Upper lobe of left lung (tissue), 4 donors: ENCODE data around the gene NAT16.

Experiments used
- POLR2A ChIP-seq, 4 donors: fragments of 450-650 bp; IDR thresholded peaks; one replicate each; pipeline ENCODE4 v1.5.1; 2016 to 2017; ENCODE audit warnings: antibody characterized with exemption in 4 of 4, mild to moderate bottlenecking in 2 of 4
- POLR2AphosphoS5 ChIP-seq, 2 donors: sonication (generic); formaldehyde crosslinking; IDR thresholded peaks; one replicate each; pipeline ENCODE4 v1.5.1; 2017; ENCODE audit warnings: antibody characterized with exemption in 2 of 2
- TF ChIP-seq, protein P1 (sequence below), 6 experiments: fragments of 450-650 bp in 4 of 6; fragments of 200-600 bp in 2 of 6; sonication (generic) in 2 of 6; IDR thresholded peaks; one replicate each; pipeline ENCODE4 v1.5.1; 2016 to 2019; ENCODE audit warnings: antibody characterized with exemption in 6 of 6

DNA sequence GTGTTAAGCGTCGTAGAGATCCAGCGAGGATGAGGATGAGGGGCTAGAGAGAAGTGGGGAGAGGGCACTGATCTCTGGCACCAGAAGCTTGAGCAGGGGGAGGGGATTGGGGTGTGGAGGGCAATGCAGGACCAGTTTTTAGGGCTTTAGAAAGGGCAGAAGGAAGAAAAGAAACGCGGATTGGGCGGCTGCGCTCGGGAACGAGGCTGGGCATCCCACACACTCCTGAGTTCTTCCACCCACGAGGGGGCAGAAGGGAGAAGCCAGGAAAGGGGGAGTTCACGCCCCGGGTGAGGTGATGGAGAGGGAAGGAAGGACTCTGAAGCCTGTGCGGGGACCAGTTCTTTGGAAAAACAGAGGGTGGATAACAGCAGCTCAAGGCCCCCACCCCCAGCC is 8.7 kb downstream of the NAT16 start:
- TF ChIP-seq, protein P1, sequence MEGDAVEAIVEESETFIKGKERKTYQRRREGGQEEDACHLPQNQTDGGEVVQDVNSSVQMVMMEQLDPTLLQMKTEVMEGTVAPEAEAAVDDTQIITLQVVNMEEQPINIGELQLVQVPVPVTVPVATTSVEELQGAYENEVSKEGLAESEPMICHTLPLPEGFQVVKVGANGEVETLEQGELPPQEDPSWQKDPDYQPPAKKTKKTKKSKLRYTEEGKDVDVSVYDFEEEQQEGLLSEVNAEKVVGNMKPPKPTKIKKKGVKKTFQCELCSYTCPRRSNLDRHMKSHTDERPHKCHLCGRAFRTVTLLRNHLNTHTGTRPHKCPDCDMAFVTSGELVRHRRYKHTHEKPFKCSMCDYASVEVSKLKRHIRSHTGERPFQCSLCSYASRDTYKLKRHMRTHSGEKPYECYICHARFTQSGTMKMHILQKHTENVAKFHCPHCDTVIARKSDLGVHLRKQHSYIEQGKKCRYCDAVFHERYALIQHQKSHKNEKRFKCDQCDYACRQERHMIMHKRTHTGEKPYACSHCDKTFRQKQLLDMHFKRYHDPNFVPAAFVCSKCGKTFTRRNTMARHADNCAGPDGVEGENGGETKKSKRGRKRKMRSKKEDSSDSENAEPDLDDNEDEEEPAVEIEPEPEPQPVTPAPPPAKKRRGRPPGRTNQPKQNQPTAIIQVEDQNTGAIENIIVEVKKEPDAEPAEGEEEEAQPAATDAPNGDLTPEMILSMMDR (IDR thresholded peaks at IDR 0.05), result no peak
- TF ChIP-seq POLR2A (IDR thresholded peaks at IDR 0.05) (no peak), POLR2AphosphoS5 (IDR thresholded peaks at IDR 0.05) (no peak)
